ENCODE measurements around the gene TMEM175. TPM values are rescaled to one million over a fixed set of nuclear protein-coding genes. Genes with fewer than 3 reads are reported as not detected.

TMEM175 gene
- total RNA-seq, 3 donors from 2014 or later = 26.2 to 32.2 (median 28.2) TPM

DNA sequence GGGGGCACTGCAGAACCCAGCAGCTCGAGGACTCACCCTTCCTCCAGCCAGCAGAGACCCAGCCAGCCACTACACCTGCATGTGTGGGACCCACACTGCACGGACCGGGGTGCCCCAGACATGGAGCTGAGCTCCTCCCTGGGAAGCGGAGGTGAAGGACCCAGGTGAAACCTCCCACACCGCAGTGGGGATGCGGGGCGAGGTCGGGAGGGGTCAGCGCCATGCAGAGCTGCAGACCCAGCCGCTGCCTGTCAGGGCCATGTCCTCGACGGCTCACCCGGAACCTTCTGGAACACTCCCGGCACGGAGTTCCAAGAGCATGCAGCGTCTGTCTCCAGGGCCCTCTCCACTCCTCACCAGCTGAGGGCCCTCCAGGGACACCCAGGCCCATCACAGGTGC lies 42.7 kb upstream of the TMEM175 start:
- Histone ChIP-seq H3K27me3 (no peaks in the 10 kb centered on the region), H3K36me3 (no peaks in the 10 kb centered on the region), H3K4me3 (no peak overlapping the region), H3K4me1 (no peaks in the 10 kb centered on the region), H3K27ac (no peak overlapping the region), H3K9me3 (no peaks in the 10 kb centered on the region)
- DNase-seq (ENCODE audit: low spot score in 2 of 2) = no peak
- intact Hi-C loops (cut with DNase I; ENCODE audit: low total_unique reads) = no loop called here
- TF ChIP-seq POLR2A (IDR thresholded peaks at IDR 0.05) (no peak), POLR2AphosphoS5 (IDR thresholded peaks at IDR 0.05) (no peak)
- TF ChIP-seq, protein P1, sequence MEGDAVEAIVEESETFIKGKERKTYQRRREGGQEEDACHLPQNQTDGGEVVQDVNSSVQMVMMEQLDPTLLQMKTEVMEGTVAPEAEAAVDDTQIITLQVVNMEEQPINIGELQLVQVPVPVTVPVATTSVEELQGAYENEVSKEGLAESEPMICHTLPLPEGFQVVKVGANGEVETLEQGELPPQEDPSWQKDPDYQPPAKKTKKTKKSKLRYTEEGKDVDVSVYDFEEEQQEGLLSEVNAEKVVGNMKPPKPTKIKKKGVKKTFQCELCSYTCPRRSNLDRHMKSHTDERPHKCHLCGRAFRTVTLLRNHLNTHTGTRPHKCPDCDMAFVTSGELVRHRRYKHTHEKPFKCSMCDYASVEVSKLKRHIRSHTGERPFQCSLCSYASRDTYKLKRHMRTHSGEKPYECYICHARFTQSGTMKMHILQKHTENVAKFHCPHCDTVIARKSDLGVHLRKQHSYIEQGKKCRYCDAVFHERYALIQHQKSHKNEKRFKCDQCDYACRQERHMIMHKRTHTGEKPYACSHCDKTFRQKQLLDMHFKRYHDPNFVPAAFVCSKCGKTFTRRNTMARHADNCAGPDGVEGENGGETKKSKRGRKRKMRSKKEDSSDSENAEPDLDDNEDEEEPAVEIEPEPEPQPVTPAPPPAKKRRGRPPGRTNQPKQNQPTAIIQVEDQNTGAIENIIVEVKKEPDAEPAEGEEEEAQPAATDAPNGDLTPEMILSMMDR (IDR thresholded peaks at IDR 0.05) = no peak

DNA sequence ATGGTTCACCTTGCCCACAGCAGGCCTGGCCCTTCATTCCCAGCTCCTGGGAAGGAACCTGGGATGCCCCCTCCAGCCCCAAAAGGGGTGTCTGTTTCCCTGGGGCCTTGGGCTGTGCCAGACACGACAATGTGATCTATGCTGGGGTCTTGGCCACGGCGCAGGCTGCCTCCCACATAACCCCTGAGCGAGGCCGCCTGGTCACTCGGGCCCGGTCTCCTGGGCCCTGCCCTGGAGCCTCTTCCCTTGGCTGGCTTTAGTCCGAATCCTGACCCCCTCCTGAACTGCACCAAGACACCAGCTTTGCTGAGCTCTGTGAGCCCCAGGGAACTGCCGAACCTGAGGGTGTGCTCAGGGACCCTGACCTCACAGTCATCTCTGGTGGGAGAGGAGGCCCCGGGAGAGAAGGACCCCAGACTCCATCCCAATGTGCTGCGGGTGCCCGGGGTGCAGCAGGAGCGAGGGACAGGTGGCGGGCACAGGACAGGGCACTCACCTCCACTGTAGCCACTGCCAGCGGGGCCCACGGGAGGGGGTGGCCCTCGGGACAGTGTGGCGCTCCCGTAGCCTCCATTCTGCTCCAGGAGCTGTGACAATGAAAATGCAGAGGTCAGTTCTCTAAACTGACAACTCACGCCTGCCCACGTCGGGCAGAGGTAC lies 42.1 kb upstream of the TMEM175 start:
- H3K27me3 ChIP-seq = no peaks in the 10 kb centered on the region
- no peaks in the 10 kb centered on the region for H3K9me3 ChIP-seq
- no peaks in the 10 kb centered on the region for H3K4me1 ChIP-seq
- no peak overlapping the region for H3K4me3 ChIP-seq
- TF ChIP-seq, protein P1 (IDR thresholded peaks at IDR 0.05) = no peak
- no peak for TF ChIP-seq POLR2AphosphoS5 (IDR thresholded peaks at IDR 0.05)
- TF ChIP-seq POLR2A (IDR thresholded peaks at IDR 0.05) = no peak
- no peaks in the 10 kb centered on the region for H3K36me3 ChIP-seq
- DNase-seq (ENCODE audit: low spot score in 2 of 2) = no peak
- intact Hi-C loops (cut with DNase I; ENCODE audit: low total_unique reads) = no loop called here
- no peak overlapping the region for H3K27ac ChIP-seq

DNA sequence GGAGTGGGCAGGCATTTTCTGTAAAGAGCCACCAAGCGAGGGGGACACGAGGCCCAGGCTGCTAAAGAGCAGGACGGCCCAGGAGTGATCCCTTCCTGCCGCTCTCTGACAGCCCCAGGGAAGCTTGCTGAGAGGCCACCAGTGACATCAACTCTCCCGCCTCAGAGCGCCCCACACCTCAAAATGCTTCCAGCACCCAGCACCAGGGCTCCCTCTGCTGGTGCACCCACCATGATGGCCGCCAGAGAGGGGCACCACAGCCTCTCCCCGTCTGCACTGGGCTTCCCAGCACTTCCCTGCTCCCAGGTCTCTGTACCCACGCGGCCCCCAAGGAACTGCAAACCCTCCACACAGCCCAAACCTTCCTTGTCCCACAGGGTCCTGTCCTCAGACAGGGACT lies 40.5 kb upstream of the TMEM175 start:
- H3K4me1 ChIP-seq = no peaks in the 10 kb centered on the region
- H3K27me3 ChIP-seq = no peaks in the 10 kb centered on the region
- no peak for DNase-seq (ENCODE audit: low spot score in 2 of 2)
- no peak overlapping the region for H3K4me3 ChIP-seq
- intact Hi-C loops (cut with DNase I; ENCODE audit: low total_unique reads) = no loop called here
- H3K27ac ChIP-seq = no peak overlapping the region
- TF ChIP-seq, protein P1 (IDR thresholded peaks at IDR 0.05) = no peak
- TF ChIP-seq POLR2AphosphoS5 (IDR thresholded peaks at IDR 0.05) (no peak), POLR2A (IDR thresholded peaks at IDR 0.05) (no peak)
- no peaks in the 10 kb centered on the region for H3K9me3 ChIP-seq
- no peaks in the 10 kb centered on the region for H3K36me3 ChIP-seq

DNA sequence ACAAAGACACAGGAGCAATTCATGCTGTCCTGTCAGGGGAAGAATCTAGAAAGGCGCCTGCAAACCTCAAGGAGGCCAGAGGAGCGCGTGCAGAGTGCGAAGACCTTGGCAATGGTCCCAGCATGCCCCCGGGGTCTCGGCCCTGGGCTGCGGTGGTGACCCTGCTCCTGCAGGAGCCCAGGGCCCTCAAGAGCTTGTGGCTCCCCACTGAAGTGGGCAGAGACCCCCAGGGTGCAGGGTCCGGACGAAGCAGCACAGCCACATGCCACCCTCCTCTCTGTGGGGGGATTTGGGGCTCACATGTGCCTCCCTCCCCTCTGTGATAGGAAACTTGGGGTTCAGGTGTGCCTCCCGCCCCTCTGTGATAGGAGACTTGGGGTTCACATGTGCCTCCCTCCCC lies 39.5 kb upstream of the TMEM175 start:
- Histone ChIP-seq H3K36me3 (no peaks in the 10 kb centered on the region), H3K4me1 (no peaks in the 10 kb centered on the region), H3K9me3 (no peaks in the 10 kb centered on the region), H3K27ac (no peak overlapping the region), H3K27me3 (no peaks in the 10 kb centered on the region), H3K4me3 (no peak overlapping the region)
- DNase-seq (ENCODE audit: low spot score in 2 of 2) = no peak
- intact Hi-C loops (cut with DNase I; ENCODE audit: low total_unique reads) = no loop called here
- no peak for TF ChIP-seq POLR2A (IDR thresholded peaks at IDR 0.05)
- no peak for TF ChIP-seq POLR2AphosphoS5 (IDR thresholded peaks at IDR 0.05)
- TF ChIP-seq, protein P1 (IDR thresholded peaks at IDR 0.05) = no peak

DNA sequence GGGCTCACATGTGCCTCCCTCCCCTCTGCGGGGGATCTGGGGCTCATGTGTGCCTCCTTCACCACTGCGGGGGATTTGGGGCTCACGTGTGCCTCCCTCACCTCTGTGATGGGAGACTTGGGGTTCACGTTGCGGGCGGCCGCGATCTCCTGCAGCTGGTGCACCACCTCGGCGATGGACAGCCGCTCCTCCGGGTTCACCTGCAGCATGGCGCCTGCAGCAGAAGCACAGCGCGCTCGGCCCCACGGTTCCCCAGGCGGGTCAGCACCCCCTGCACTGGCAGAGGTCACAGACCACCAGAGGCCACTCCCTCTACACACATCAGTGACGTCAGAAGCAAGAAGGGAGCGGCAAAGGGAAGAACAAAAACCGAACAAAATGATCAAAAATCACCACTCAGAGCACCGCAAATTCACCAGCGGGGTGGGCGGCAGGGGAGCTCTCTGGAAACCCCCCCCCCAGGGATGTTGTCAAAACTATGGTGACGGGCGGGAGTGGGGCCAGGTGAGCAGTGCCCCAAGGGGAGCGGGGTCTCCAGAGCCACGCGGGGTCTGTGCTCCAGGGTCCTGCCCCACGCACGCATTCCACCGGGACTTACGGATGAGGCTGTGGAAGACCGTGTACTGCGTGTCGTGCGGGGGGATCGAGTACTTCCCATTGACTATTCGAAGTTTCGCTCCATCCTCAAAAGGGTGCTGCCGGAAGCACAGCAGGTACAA lies 38.8 kb upstream of the TMEM175 start:
- no peak for DNase-seq (ENCODE audit: low spot score in 2 of 2)
- Histone ChIP-seq H3K27me3 (no peaks in the 10 kb centered on the region), H3K4me1 (no peaks in the 10 kb centered on the region)

More for the DNA sequence above, 38.8 kb upstream of the TMEM175 start:
- Histone ChIP-seq H3K27ac (no peak overlapping the region), H3K36me3 (no peaks in the 10 kb centered on the region), H3K4me3 (no peak overlapping the region), H3K9me3 (no peaks in the 10 kb centered on the region)
- intact Hi-C loops (cut with DNase I; ENCODE audit: low total_unique reads) = no loop called here
- TF ChIP-seq, protein P1 (IDR thresholded peaks at IDR 0.05) = no peak
- TF ChIP-seq POLR2A (IDR thresholded peaks at IDR 0.05) (no peak), POLR2AphosphoS5 (IDR thresholded peaks at IDR 0.05) (no peak)

Data from breast epithelium (tissue), 4 donors.